RPMI8226 (cell line): Measurements from ENCODE around the gene KIF26B.
"Not testable (repeated sequence)": the region's sequence is repeated elsewhere in the genome, so short reads cannot be mapped to it uniquely, and the experiment has no call there.

Experiments
- DNase-seq: peaks from one replicate; pipeline ENCODE4 v3.0.0-alpha.2; 2015

The KIF26B gene

GRCh38 chr1:245330951-245331350, 176.2 kb downstream of the KIF26B start:
- no peak for DNase-seq

- DNase-seq, result no peak
These were observed 177.3 kb downstream of the KIF26B start for GRCh38 chr1:245332085-245332484.

GRCh38 chr1:245332513-245332912, 177.7 kb downstream of the KIF26B start:
- no peak for DNase-seq

GRCh38 chr1:245334235-245334634, 179.4 kb downstream of the KIF26B start:
- DNase-seq, result no peak

- DNase-seq, result peak; percentile 31
These were observed 180.2 kb downstream of the KIF26B start for GRCh38 chr1:245334827-245335490.

- DNase-seq, result not testable (repeated sequence)
These were observed 180.9 kb downstream of the KIF26B start for GRCh38 chr1:245335684-245336083.

GRCh38 chr1:245336149-245336983, 181.6 kb downstream of the KIF26B start:
- DNase-seq, result no peak

GRCh38 chr1:245336984-245337355, 182.2 kb downstream of the KIF26B start:
- not testable (repeated sequence) for DNase-seq

- DNase-seq, result peak; percentile 53
These were observed 183.2 kb downstream of the KIF26B start for GRCh38 chr1:245337829-245338484.

GRCh38 chr1:245338485-245338877, 183.7 kb downstream of the KIF26B start:
- DNase-seq, result no peak

GRCh38 chr1:245341743-245342142, 187.0 kb downstream of the KIF26B start:
- no peak for DNase-seq

GRCh38 chr1:245345191-245345884, 190.6 kb downstream of the KIF26B start:
- DNase-seq, result peak; percentile 25

- DNase-seq, result no peak
These were observed 193.8 kb downstream of the KIF26B start for GRCh38 chr1:245348626-245349025.

GRCh38 chr1:245353411-245353810, 198.6 kb downstream of the KIF26B start:
- DNase-seq, result no peak

- DNase-seq, result no peak
These were observed 199.4 kb downstream of the KIF26B start for GRCh38 chr1:245353915-245354775.

- not testable (repeated sequence) for DNase-seq
These were observed 201.3 kb downstream of the KIF26B start for GRCh38 chr1:245355851-245356630.

GRCh38 chr1:245356891-245357585, 202.3 kb downstream of the KIF26B start:
- no peak for DNase-seq

- not testable (repeated sequence) for DNase-seq
These were observed 204.4 kb downstream of the KIF26B start for GRCh38 chr1:245359101-245359680.

- DNase-seq, result no peak
These were observed 206.3 kb downstream of the KIF26B start for GRCh38 chr1:245361065-245361464.

- DNase-seq, result no peak
These were observed 207.2 kb downstream of the KIF26B start for GRCh38 chr1:245361951-245362350.
